ENCODE results near the gene EML6. TPM values are rescaled to one million over a fixed set of nuclear protein-coding genes. Genes with fewer than 3 reads are reported as not detected.

EML6 gene
- total RNA-seq = 1 to 10 TPM in 1 of 2 experiments, under 1 TPM in 1; 0.78 to 1.3 TPM

DNA sequence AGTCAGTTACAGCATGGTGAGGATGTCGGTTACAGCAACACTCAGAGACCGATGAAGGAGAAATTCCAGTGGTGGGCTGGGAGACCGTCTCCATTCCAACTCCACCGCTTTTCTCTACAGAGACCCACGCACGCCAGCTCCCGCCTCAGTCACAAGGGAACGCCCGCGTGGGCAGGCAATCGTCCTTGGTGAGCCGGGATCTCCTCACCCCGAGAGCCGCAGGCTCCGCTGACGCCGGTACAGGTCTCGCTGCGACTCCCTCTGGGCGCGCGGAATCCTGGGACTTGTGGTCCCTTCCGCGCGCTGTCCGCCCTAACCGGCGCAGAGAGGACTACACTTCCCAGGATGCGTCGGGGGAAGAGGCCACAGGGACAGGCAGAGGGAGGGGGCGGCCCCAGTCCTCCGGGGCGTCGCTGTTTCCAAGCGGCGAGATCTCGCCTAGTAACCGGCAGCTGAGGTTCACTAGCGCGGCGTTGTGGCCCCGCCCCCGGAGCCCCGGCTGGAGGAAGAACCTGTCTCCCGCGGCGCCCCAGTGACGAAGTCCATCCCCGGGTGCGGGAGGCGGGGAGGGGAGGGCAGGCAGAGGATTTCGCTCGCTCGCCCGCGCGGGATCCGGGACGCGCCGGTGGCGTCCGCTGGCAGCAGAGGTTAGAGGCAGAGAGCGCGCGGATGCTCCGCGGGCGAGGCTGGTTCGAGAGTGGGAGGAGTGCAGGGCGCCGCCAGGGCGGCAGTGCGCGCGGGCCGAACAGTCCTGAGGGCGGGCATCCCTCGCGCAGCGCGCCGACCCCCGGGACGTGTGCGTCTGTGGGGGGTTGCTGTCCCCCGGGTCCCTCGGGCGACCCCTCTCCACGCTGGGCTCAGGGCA is at the start of gene EML6:
Gene EML6, plus strand, starts transcription at position 532 of the 865 bp plus-strand sequence. CDS start 1,400 bp downstream, outside the sequence.
- peaks cover 53% of the 10 kb centered on the region for H3K27me3 Mint-ChIP-seq (ENCODE audit: low read depth)
- H3K4me3 Mint-ChIP-seq = peak within 1 kb of the TSS; percentile 85
- peak within 1 kb of the TSS; percentile 84 for H3K27ac Mint-ChIP-seq
- H3K4me1 Mint-ChIP-seq (ENCODE audit: low read depth) = peaks cover 18% of the 10 kb centered on the region
- CTCF ChIA-PET = interaction anchor here (0.9 to 1.6 kb wide), 4 partner anchors 15 to 116 kb away, joined by 3 to 6 read pairs (median 4); no protein-coding TSS in a partner anchor
- POLR2A ChIA-PET = interaction anchor here (1.3 kb wide), 1 partner anchor 501 kb away, joined by 3 read pairs; no protein-coding TSS in a partner anchor
- DNase-seq = peak; percentile 99
- H3K9me3 Mint-ChIP-seq (ENCODE audit: insufficient read depth) = no peaks in the 10 kb centered on the region
- ATAC-seq = peak; percentile 96
- no peaks in the 10 kb centered on the region for H3K36me3 Mint-ChIP-seq (ENCODE audit: low read depth)

DNA sequence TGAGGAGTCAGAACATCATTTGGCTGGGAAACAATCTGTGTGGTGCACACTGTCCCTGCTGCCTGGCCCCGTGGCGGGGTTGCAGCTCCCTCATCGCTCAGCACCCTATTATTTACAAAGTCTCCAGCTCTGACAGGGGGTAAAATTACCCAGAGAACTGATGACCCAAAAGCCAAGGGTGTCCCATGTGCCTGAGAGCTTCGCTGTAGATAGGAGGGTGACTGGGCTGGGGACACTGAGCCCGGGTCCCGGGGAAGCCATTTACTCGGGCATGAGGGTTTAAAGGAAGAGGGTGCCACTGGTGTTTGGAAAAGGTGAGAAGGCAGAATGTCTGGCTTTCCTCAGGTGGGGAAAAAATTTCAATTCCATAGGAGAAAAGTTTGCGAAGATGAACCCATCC is 48.2 kb upstream of the EML6 start:
- Mint-ChIP-seq H3K9me3 (ENCODE audit: insufficient read depth) (no peaks in the 10 kb centered on the region), H3K27me3 (ENCODE audit: low read depth) (peaks cover 24% of the 10 kb centered on the region)
- CTCF ChIA-PET = interaction anchor here (7.8 kb wide), 1 partner anchor 10 kb away, joined by 84 read pairs; no protein-coding TSS in a partner anchor

DNA sequence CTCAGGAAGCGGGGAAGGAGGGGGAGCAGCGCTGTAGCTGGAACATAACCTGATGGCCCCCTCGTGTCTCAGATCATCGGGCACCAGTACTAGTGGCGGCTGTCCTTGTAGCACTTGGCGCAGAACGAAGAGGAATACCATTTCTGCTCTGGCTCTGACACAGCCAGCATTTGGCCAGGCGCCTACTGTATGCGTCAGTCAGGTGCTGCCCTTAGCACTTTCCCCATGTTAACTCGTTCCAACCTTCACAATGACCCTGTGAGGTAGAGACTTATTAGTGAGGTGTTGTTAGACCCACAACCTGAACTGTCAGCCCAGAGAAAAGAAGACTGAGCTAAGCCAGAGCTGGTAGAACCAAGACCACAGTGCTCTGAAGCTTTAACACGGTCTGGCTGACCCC is 47.7 kb upstream of the EML6 start:
- H3K4me1 Mint-ChIP-seq (ENCODE audit: low read depth) = peaks cover 55% of the 10 kb centered on the region
- peaks cover 24% of the 10 kb centered on the region for H3K27me3 Mint-ChIP-seq (ENCODE audit: low read depth)
- H3K36me3 Mint-ChIP-seq (ENCODE audit: low read depth) = peaks cover 16% of the 10 kb centered on the region
- ChIA-PET CTCF (interaction anchor here (5.5 to 7.8 kb wide), 2 partner anchors 10 to 29 kb away, joined by 29 to 84 read pairs; no protein-coding TSS in a partner anchor), POLR2A (interaction anchor here (0.7 kb wide), 1 partner anchor 12 kb away, joined by 3 read pairs; no protein-coding TSS in a partner anchor)
- DNase-seq = no peak
- no peaks in the 10 kb centered on the region for H3K9me3 Mint-ChIP-seq (ENCODE audit: insufficient read depth)
- H3K27ac Mint-ChIP-seq = no peak overlapping the region
- ATAC-seq = no peak
- H3K4me3 Mint-ChIP-seq = no peak overlapping the region

More for the DNA sequence above, 48.2 kb upstream of the EML6 start:
- no peak for ATAC-seq
- H3K4me1 Mint-ChIP-seq (ENCODE audit: low read depth) = peaks cover 51% of the 10 kb centered on the region
- no peak overlapping the region for H3K27ac Mint-ChIP-seq
- peaks cover 20% of the 10 kb centered on the region for H3K36me3 Mint-ChIP-seq (ENCODE audit: low read depth)
- POLR2A ChIA-PET = no interaction called here
- DNase-seq = no peak
- no peak overlapping the region for H3K4me3 Mint-ChIP-seq

DNA sequence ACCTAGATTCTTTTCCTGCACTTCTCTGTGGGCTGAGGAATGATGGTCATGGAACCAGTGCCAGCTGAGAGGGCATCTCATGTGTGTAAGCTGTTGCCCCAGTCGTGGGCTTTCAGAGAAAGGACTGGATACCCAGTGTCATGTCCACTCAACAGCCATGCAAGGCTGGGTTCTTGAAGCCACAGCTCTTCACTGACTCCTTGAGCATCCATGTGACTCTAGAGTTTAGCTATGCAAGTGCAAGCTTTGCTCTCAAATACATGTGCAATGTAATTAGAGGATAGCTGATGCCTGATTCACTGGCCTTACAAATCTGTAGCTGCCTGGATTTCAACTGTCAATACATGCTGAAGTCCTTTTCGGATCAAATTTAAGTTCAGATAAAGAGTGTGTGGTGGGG is 46.8 kb upstream of the EML6 start:
- peaks cover 65% of the 10 kb centered on the region for H3K4me1 Mint-ChIP-seq (ENCODE audit: low read depth)
- H3K4me3 Mint-ChIP-seq = no peak overlapping the region
- H3K9me3 Mint-ChIP-seq (ENCODE audit: insufficient read depth) = no peaks in the 10 kb centered on the region
- H3K27me3 Mint-ChIP-seq (ENCODE audit: low read depth) = peaks cover 24% of the 10 kb centered on the region
- DNase-seq (no peak), ATAC-seq (no peak)
- POLR2A ChIA-PET = interaction anchor here (0.6 to 1.3 kb wide), 3 partner anchors 13 to 230 kb away, joined by 3 read pairs; no protein-coding TSS in a partner anchor
- no peak overlapping the region for H3K27ac Mint-ChIP-seq
- CTCF ChIA-PET = interaction anchor here (1.4 to 7.8 kb wide), 3 partner anchors 11 to 28 kb away, joined by 3 to 84 read pairs (median 29); no protein-coding TSS in a partner anchor
- H3K36me3 Mint-ChIP-seq (ENCODE audit: low read depth) = peaks cover 10% of the 10 kb centered on the region

DNA sequence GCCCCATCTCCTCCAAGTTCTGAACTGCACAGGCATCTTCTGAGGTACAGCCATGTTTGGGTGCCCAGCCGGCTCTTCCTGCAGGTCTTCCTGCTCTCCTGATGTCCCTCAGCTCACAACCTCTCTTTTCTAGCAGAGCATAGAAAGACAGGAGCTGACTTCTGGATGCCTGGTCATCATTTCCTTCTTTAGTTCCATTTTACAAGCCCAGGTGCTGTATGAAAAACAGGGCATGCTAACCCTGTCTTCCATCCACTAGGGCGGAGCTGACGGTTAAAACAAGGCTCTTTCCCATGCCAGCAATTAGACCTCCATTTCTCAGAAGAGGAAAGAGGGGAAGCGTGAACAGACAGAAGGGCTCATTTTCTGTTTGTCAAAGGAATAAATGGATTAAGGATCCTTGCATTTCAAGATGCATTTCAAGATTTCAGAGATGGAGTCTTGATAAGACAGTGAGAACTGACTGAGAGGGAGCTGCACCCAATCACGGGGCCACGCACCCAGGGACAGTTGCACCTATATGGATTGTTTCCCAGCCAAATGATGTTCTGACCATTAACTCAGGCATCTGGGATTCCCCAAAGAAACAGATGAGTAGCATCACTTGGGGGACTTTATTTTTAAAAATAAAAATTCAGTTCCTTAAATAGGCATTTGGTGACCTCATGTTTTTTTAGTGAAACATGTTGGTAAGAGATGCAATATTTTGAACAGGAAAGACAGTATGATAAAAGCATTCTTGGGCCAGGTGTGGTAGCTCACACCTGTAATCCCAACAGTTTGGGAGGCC is 45.8 kb upstream of the EML6 start:
- H3K27me3 Mint-ChIP-seq (ENCODE audit: low read depth) = peaks cover 24% of the 10 kb centered on the region
- no peak for DNase-seq
- no peak for ATAC-seq
- H3K27ac Mint-ChIP-seq = no peak overlapping the region
- no peaks in the 10 kb centered on the region for H3K9me3 Mint-ChIP-seq (ENCODE audit: insufficient read depth)
- ChIA-PET CTCF (interaction anchor here (1.4 to 7.8 kb wide), 3 partner anchors 12 to 27 kb away, joined by 3 to 84 read pairs (median 29); no protein-coding TSS in a partner anchor), POLR2A (interaction anchor here (0.6 to 1.3 kb wide), 2 partner anchors 19 to 231 kb away, joined by 3 read pairs; no protein-coding TSS in a partner anchor)
- H3K4me1 Mint-ChIP-seq (ENCODE audit: low read depth) = peaks cover 63% of the 10 kb centered on the region
- H3K4me3 Mint-ChIP-seq = no peak overlapping the region
- peaks cover 5% of the 10 kb centered on the region for H3K36me3 Mint-ChIP-seq (ENCODE audit: low read depth)

DNA sequence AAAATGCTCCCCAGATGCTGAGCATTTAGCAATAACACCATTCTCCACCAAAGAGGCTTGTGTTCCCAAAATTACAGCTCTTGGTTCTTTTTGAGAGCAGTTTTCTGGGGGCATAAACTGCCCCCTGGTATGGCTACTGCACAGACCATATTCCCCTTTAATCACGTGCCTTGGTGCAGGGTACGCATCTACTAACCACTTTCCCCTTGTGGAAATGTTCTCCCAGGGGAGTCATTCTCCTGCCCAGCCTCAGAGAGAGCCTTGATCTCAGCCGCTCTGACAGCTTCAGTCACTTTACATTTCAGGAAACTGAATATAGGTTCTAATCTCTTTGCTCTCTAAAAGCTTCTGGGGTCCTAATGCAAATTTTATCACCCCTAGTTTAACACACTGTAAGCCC is 44.7 kb upstream of the EML6 start:
- ATAC-seq (no peak), DNase-seq (no peak)
- ChIA-PET POLR2A (no interaction called here), CTCF (interaction anchor here (1.3 to 7.8 kb wide), 4 partner anchors 13 to 155 kb away, joined by 4 to 84 read pairs (median 16); no protein-coding TSS in a partner anchor)
- Mint-ChIP-seq H3K27ac (no peak overlapping the region), H3K4me3 (no peak overlapping the region), H3K4me1 (ENCODE audit: low read depth) (peaks cover 63% of the 10 kb centered on the region), H3K27me3 (ENCODE audit: low read depth) (peaks cover 24% of the 10 kb centered on the region), H3K9me3 (ENCODE audit: insufficient read depth) (no peaks in the 10 kb centered on the region), H3K36me3 (ENCODE audit: low read depth) (peaks cover 2% of the 10 kb centered on the region)

DNA sequence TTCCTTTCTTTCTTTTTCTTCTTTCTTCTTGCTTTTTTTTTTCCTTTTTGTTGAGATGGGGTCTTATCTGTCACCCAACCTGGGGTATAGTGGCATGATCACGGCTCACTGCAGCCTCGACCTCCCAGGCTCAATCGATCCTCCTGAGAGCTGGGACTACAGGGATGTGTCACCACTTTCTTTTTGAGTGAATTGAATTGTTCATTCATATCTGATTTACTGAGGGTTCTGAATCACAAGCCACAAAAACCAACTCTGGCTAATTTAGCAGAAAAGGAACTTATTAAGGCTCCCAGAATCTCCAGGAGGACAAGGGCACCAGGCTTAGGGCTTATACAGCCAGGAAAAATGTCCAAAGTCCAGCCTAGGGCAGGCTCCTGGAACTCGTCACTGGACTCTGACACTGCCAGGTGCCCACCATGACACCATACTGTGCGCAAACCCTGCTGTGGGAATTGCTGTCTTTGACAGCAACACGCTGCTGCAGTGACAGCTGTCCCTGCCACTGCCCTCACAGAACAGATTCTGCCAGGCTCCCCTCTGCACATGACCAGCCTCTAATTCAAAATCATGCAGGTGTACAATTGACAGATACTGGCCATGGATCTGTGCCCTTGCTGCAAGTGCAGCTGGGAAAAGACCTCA is 42.9 kb upstream of the EML6 start:
- Mint-ChIP-seq H3K27ac (peak overlapping the region; percentile 79), H3K36me3 (ENCODE audit: low read depth) (peaks cover 2% of the 10 kb centered on the region), H3K9me3 (ENCODE audit: insufficient read depth) (no peaks in the 10 kb centered on the region), H3K4me3 (peak overlapping the region; percentile 68), H3K4me1 (ENCODE audit: low read depth) (peaks cover 60% of the 10 kb centered on the region), H3K27me3 (ENCODE audit: low read depth) (peaks cover 20% of the 10 kb centered on the region)
- ATAC-seq (peak; percentile 75), DNase-seq (peak; percentile 50)
- POLR2A ChIA-PET = interaction anchor here (0.7 kb wide), 1 partner anchor 626 kb away, joined by 3 read pairs; no protein-coding TSS in a partner anchor
- CTCF ChIA-PET = interaction anchor here (0.7 to 7.8 kb wide), 9 partner anchors 8 to 158 kb away, joined by 3 to 84 read pairs (median 4); no protein-coding TSS in a partner anchor

DNA sequence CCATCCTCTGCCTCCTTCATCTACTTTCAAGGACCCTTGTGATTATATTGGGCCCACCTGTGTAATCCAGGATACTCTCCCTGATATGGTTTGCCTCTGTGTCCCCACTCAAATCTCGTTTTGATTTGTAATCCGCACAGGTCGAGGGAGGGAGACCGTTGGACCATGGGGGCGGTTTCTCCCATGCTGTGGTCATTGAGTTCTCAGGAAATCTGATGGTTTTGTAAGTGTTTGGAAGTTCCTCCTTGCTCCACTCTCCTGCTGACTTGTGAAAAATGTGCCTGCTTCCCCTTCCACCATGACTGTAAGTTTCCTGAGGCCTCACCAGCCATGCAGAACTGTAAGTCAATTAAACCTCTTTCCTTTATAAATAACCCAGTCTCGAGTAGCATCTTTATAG is 42.0 kb upstream of the EML6 start:
- no peak for DNase-seq
- Mint-ChIP-seq H3K4me3 (no peak overlapping the region), H3K4me1 (ENCODE audit: low read depth) (peaks cover 57% of the 10 kb centered on the region), H3K27ac (peak overlapping the region; percentile 21), H3K36me3 (ENCODE audit: low read depth) (peaks cover 2% of the 10 kb centered on the region), H3K27me3 (ENCODE audit: low read depth) (peaks cover 16% of the 10 kb centered on the region), H3K9me3 (ENCODE audit: insufficient read depth) (no peaks in the 10 kb centered on the region)
- CTCF ChIA-PET = interaction anchor here (0.7 to 7.8 kb wide), 6 partner anchors 9 to 159 kb away, joined by 3 to 84 read pairs (median 4); no protein-coding TSS in a partner anchor
- POLR2A ChIA-PET = interaction anchor here (0.5 kb wide), 1 partner anchor 122 kb away, joined by 3 read pairs; no protein-coding TSS in a partner anchor
- ATAC-seq = no peak

DNA sequence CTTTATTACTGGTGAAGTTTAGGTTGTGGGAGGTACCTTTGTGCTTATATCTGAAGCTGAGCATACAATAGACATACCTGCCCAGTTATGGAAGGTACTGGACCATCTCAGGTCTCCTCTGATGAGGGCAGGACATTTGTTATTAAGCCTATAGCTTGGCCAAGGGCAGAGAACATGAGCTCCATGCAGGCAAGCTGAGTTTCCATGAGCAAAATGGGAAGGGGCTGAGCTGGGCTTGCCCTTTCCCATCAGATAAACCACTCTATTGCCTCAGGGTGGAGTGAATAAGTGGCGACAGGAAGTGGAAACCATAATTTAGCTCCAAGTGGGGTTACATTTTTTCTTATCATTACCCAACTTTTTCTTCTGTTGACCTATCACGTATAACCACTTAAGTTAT is 39.9 kb upstream of the EML6 start:
- H3K4me3 Mint-ChIP-seq = no peak overlapping the region
- peaks cover 4% of the 10 kb centered on the region for H3K27me3 Mint-ChIP-seq (ENCODE audit: low read depth)
- ChIA-PET CTCF (interaction anchor here (1.5 to 1.9 kb wide), 3 partner anchors 9 to 21 kb away, joined by 5 to 12 read pairs (median 8); no protein-coding TSS in a partner anchor), POLR2A (no interaction called here)
- H3K27ac Mint-ChIP-seq = no peak overlapping the region
- H3K4me1 Mint-ChIP-seq (ENCODE audit: low read depth) = peaks cover 59% of the 10 kb centered on the region
- ATAC-seq = no peak
- H3K9me3 Mint-ChIP-seq (ENCODE audit: insufficient read depth) = no peaks in the 10 kb centered on the region
- H3K36me3 Mint-ChIP-seq (ENCODE audit: low read depth) = peaks cover 2% of the 10 kb centered on the region
- DNase-seq = no peak

DNA sequence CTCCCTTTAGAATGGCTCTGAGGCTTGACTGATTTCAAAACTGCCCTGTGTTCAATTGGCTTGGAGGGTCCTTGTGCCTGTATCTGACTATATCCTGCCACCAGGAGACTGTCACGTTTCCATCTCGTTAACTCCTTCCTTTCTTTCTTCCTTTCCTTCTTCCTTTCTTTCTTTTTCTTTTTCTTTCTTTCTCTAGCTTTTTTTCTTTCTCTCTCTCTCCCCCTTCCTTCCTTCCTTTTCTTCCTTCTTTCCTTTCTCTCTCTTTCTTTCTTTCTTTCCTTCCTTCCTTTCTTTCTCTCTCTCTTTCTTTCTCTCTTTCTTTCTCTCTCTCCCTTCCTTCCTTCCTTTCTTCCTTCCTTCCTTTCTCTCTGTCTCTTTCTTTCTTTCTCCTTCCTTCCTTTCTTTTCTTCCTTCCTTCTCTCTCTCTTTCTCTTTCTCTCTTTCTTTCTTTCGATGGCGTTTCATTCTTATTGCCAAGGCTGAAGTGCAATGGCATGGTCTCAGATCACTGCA is 38.1 kb upstream of the EML6 start:
- peaks cover 50% of the 10 kb centered on the region for H3K4me1 Mint-ChIP-seq (ENCODE audit: low read depth)
- DNase-seq (no peak), ATAC-seq (no peak)
- peaks cover 3% of the 10 kb centered on the region for H3K9me3 Mint-ChIP-seq (ENCODE audit: insufficient read depth)
- POLR2A ChIA-PET = no interaction called here
- peaks cover 2% of the 10 kb centered on the region for H3K36me3 Mint-ChIP-seq (ENCODE audit: low read depth)
- peaks cover 9% of the 10 kb centered on the region for H3K27me3 Mint-ChIP-seq (ENCODE audit: low read depth)
- no peak overlapping the region for H3K27ac Mint-ChIP-seq
- no peak overlapping the region for H3K4me3 Mint-ChIP-seq
- CTCF ChIA-PET = interaction anchor here (0.7 to 2.1 kb wide), 3 partner anchors 19 to 149 kb away, joined by 3 to 6 read pairs (median 3); no protein-coding TSS in a partner anchor

All from activated CD8-positive, alpha-beta T cell treated with anti-CD3 and anti-CD28 coated beads, Interleukin-2, amount 10 ng/mL, durations not matched to agents 7 days and 5 days (primary cell).